ENCODE results near the gene DTNB. TPM values are rescaled to one million over a fixed set of nuclear protein-coding genes. Genes with fewer than 3 reads are reported as not detected.

The DTNB gene
- polyA plus RNA-seq, 1 of the 3 experiments (the other 2 are of a cell fraction): 15.3 TPM

GRCh38 chr2:25483607-25484266 lies 189.6 kb downstream of the DTNB start:
- H3K9ac ChIP-seq: no peak overlapping the region
- WGBS (ENCODE audit: low lambda C conversion rate): 92% methylated on average over 2 of the region's 2 CpGs
- CTCF ChIA-PET: interaction anchor here (1.4 kb wide), 1 partner anchor 216 kb away, joined by 3 read pairs; no protein-coding TSS in a partner anchor

GRCh38 chr2:25482341-25482740 lies 191.0 kb downstream of the DTNB start:
- Histone ChIP-seq H4K20me1 (ENCODE audit: insufficient read depth) (no peaks in the 10 kb centered on the region), H3K4me2 (no peak overlapping the region; the same call in 1 of the 2 replicates), H3K4me1 (ENCODE audit: control insufficient read depth in 1 of 2, insufficient read depth in 2 of 2, low read depth in 1 of 2, low read length in 1 of 2) (peaks cover 0 to 8% of the 10 kb centered on the region in 2 experiments; a peak in 3 of 4 replicates), H3K4me3 (ENCODE audit: low read depth in 2 of 2, low read length in 1 of 2) (no peak overlapping the region), H3K27me3 (ENCODE audit: insufficient read depth) (no peaks in the 10 kb centered on the region), H3K9me2 (no peaks in the 10 kb centered on the region), H3K9me3 (no peaks in the 10 kb centered on the region), H3K9ac (no peak overlapping the region; the same call in 1 of the 2 replicates), H3K36me3 (replicated peaks in 1 of 2; ENCODE audit: control insufficient read depth in 1 of 2, insufficient read depth in 2 of 2, low read length in 1 of 2) (no peaks in the 10 kb centered on the region), H2AFZ (ENCODE audit: low read depth) (no peak overlapping the region), H3K79me2 (ENCODE audit: insufficient read depth) (no peaks in the 10 kb centered on the region), H3F3A (replicated peaks; ENCODE audit: insufficient read depth) (no peaks in the 10 kb centered on the region), H3K27ac (ENCODE audit: low read depth in 2 of 2, low read length in 1 of 2) (peak overlapping the region in 1 of 2 experiments; percentile 3; a peak in 1 of 4 replicates)
- 94% methylated on average over 5 of the region's 5 CpGs for WGBS (ENCODE audit: low lambda C conversion rate)
- ChIA-PET CTCF (interaction anchor here (1.4 kb wide), 1 partner anchor 217 kb away, joined by 3 read pairs; no protein-coding TSS in a partner anchor), POLR2A (no interaction called here)
- DNase-seq: no peak
- TF ChIP-seq TCF12 (IDR thresholded peaks at IDR 0.05) (no peak), SIN3A (IDR thresholded peaks at IDR 0.05; ENCODE audit: borderline replicate concordance, low read depth, low read length) (no peak), JUND (IDR thresholded peaks at IDR 0.05) (no peak), RCOR1 (IDR thresholded peaks at IDR 0.05; ENCODE audit: low read length) (no peak), ZBTB33 (IDR thresholded peaks at IDR 0.05; ENCODE audit: borderline replicate concordance, low read depth) (no peak), FOSL2 (IDR thresholded peaks at IDR 0.05; ENCODE audit: borderline replicate concordance, low read depth) (no peak), CHD2 (IDR thresholded peaks at IDR 0.05; ENCODE audit: low read length, partially characterized antibody) (no peak), POLR2AphosphoS5 (IDR thresholded peaks at IDR 0.05; ENCODE audit: low read depth, low read length) (no peak), RXRA (IDR thresholded peaks at IDR 0.05; ENCODE audit: borderline replicate concordance, low read depth) (no peak), FOXJ3 (CRISPR knock-in tag; IDR thresholded peaks at IDR 0.05) (no peak), USF1 (IDR thresholded peaks at IDR 0.05; ENCODE audit: borderline replicate concordance, low read depth) (no peak), ELF1 (IDR thresholded peaks at IDR 0.05) (no peak)

More at GRCh38 chr2:25483607-25484266, 189.6 kb downstream of the DTNB start:
- H3K27me3 ChIP-seq (ENCODE audit: insufficient read depth): no peaks in the 10 kb centered on the region
- no peaks in the 10 kb centered on the region for H4K20me1 ChIP-seq (ENCODE audit: insufficient read depth)
- H3K4me1 ChIP-seq (ENCODE audit: control insufficient read depth in 1 of 2, insufficient read depth in 2 of 2, low read depth in 1 of 2, low read length in 1 of 2): peaks cover 0 to 8% of the 10 kb centered on the region in 2 experiments; a peak in 3 of 4 replicates
- no peaks in the 10 kb centered on the region for H3F3A ChIP-seq (replicated peaks; ENCODE audit: insufficient read depth)
- H3K27ac ChIP-seq (ENCODE audit: low read depth in 2 of 2, low read length in 1 of 2): no peak overlapping the region
- H3K9me2 ChIP-seq: no peaks in the 10 kb centered on the region
- TF ChIP-seq CTCF (IDR thresholded peaks at IDR 0.05): no peak
- no peak for TF ChIP-seq MEF2A (IDR thresholded peaks at IDR 0.05; ENCODE audit: borderline replicate concordance, low read depth)
- no peak for TF ChIP-seq RCOR1 (IDR thresholded peaks at IDR 0.05; ENCODE audit: low read length)
- no peak for TF ChIP-seq NFIC (IDR thresholded peaks at IDR 0.05; ENCODE audit: borderline replicate concordance)
- no peak for TF ChIP-seq RAD21 (IDR thresholded peaks at IDR 0.05; ENCODE audit: low read length)
- TF ChIP-seq IRF3 (IDR thresholded peaks at IDR 0.05; ENCODE audit: low read depth, low read length): no peak
- no peak for TF ChIP-seq POLR2AphosphoS5 (IDR thresholded peaks at IDR 0.05; ENCODE audit: low read depth, low read length)
- TF ChIP-seq EP300 (IDR thresholded peaks at IDR 0.05; ENCODE audit: borderline replicate concordance in 1 of 2, low read depth in 1 of 2, low read length in 1 of 2): no peak
- POLR2A ChIA-PET: no interaction called here
- DNase-seq: no peak
- H3K36me3 ChIP-seq (replicated peaks in 1 of 2; ENCODE audit: control insufficient read depth in 1 of 2, insufficient read depth in 2 of 2, low read length in 1 of 2): no peaks in the 10 kb centered on the region
- no peak overlapping the region for H3K4me3 ChIP-seq (ENCODE audit: low read depth in 2 of 2, low read length in 1 of 2)
- H2AFZ ChIP-seq (ENCODE audit: low read depth): no peak overlapping the region
- H3K79me2 ChIP-seq (ENCODE audit: insufficient read depth): no peaks in the 10 kb centered on the region
- no peak overlapping the region for H3K4me2 ChIP-seq
- H3K9me3 ChIP-seq: no peaks in the 10 kb centered on the region

All from SK-N-SH (cell line).